Measurements from ENCODE around the gene FBXO24. TPM values are rescaled to one million over a fixed set of nuclear protein-coding genes. Genes with fewer than 3 reads are reported as not detected.

The FBXO24 gene
- total RNA-seq, 1 experiment from 2014 or later = 0.66 TPM

- Mint-ChIP-seq H3K4me3 (ENCODE audit: low read depth, unreplicated experiment) (no peak overlapping the region), H3K9me3 (ENCODE audit: low read depth, unreplicated experiment) (peaks cover 2% of the 10 kb centered on the region), H3K27ac (ENCODE audit: unreplicated experiment) (no peak overlapping the region), H3K36me3 (ENCODE audit: insufficient read depth, unreplicated experiment) (peaks cover 2% of the 10 kb centered on the region), H3K4me1 (ENCODE audit: low read depth, unreplicated experiment) (no peaks in the 10 kb centered on the region), H3K27me3 (ENCODE audit: unreplicated experiment) (peaks cover 39% of the 10 kb centered on the region)
- intact Hi-C loops (cut with micrococcal nuclease; ENCODE audit: unreplicated experiment) = no loop called here
- CTCF ChIA-PET = no interaction called here
- TF ChIP-seq, protein P1, sequence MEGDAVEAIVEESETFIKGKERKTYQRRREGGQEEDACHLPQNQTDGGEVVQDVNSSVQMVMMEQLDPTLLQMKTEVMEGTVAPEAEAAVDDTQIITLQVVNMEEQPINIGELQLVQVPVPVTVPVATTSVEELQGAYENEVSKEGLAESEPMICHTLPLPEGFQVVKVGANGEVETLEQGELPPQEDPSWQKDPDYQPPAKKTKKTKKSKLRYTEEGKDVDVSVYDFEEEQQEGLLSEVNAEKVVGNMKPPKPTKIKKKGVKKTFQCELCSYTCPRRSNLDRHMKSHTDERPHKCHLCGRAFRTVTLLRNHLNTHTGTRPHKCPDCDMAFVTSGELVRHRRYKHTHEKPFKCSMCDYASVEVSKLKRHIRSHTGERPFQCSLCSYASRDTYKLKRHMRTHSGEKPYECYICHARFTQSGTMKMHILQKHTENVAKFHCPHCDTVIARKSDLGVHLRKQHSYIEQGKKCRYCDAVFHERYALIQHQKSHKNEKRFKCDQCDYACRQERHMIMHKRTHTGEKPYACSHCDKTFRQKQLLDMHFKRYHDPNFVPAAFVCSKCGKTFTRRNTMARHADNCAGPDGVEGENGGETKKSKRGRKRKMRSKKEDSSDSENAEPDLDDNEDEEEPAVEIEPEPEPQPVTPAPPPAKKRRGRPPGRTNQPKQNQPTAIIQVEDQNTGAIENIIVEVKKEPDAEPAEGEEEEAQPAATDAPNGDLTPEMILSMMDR (IDR thresholded peaks at IDR 0.05; ENCODE audit: unreplicated experiment) = no peak
- no TSS peak for BruUV-seq (replicated peaks)
- DNase-seq = no peak
Observed at GRCh38 chr7:100591596-100591995, 5.5 kb downstream of the FBXO24 start.

GRCh38 chr7:100595188-100595587 lies 9.1 kb downstream of the FBXO24 start:
- BruUV-seq (replicated peaks) = no TSS peak
- intact Hi-C loops (cut with micrococcal nuclease; ENCODE audit: unreplicated experiment) = no loop called here
- Mint-ChIP-seq H3K27me3 (ENCODE audit: unreplicated experiment) (peaks cover 37% of the 10 kb centered on the region), H3K4me3 (ENCODE audit: low read depth, unreplicated experiment) (no peak overlapping the region), H3K9me3 (ENCODE audit: low read depth, unreplicated experiment) (peaks cover 2% of the 10 kb centered on the region), H3K4me1 (ENCODE audit: low read depth, unreplicated experiment) (no peaks in the 10 kb centered on the region), H3K27ac (ENCODE audit: unreplicated experiment) (no peak overlapping the region), H3K36me3 (ENCODE audit: insufficient read depth, unreplicated experiment) (no peaks in the 10 kb centered on the region)
- no peak for DNase-seq
- TF ChIP-seq, protein P1 (IDR thresholded peaks at IDR 0.05; ENCODE audit: unreplicated experiment) = no peak
- CTCF ChIA-PET = no interaction called here

DNA sequence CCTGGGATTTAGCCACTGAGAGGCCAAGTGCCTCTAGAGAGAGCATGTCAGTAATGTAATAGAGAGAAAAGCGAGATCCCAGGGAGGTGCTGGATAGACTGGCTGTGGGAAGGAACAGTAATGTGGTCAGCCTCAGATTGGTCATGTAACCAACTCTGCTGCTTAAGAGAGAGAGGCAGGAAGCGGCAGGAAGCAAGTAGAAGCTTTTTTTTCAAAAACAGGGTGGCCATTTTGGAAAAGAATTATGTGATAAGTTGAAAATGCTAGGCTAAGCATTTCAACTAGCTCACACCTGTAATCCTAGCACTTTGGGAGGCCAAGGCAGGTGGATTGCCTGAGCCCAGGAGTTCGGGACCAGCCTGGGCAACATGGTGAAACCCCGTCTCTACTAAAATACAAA lies 12.3 kb downstream of the FBXO24 start:
- Mint-ChIP-seq H3K27me3 (ENCODE audit: unreplicated experiment) (peaks cover 15% of the 10 kb centered on the region), H3K9me3 (ENCODE audit: low read depth, unreplicated experiment) (no peaks in the 10 kb centered on the region), H3K4me1 (ENCODE audit: low read depth, unreplicated experiment) (no peaks in the 10 kb centered on the region), H3K4me3 (ENCODE audit: low read depth, unreplicated experiment) (no peak overlapping the region), H3K36me3 (ENCODE audit: insufficient read depth, unreplicated experiment) (no peaks in the 10 kb centered on the region), H3K27ac (ENCODE audit: unreplicated experiment) (no peak overlapping the region)
- TF ChIP-seq, protein P1 (IDR thresholded peaks at IDR 0.05; ENCODE audit: unreplicated experiment) = no peak
- CTCF ChIA-PET = no interaction called here
- no TSS peak for BruUV-seq (replicated peaks)
- no peak for DNase-seq
- intact Hi-C loops (cut with micrococcal nuclease; ENCODE audit: unreplicated experiment) = no loop called here

DNA sequence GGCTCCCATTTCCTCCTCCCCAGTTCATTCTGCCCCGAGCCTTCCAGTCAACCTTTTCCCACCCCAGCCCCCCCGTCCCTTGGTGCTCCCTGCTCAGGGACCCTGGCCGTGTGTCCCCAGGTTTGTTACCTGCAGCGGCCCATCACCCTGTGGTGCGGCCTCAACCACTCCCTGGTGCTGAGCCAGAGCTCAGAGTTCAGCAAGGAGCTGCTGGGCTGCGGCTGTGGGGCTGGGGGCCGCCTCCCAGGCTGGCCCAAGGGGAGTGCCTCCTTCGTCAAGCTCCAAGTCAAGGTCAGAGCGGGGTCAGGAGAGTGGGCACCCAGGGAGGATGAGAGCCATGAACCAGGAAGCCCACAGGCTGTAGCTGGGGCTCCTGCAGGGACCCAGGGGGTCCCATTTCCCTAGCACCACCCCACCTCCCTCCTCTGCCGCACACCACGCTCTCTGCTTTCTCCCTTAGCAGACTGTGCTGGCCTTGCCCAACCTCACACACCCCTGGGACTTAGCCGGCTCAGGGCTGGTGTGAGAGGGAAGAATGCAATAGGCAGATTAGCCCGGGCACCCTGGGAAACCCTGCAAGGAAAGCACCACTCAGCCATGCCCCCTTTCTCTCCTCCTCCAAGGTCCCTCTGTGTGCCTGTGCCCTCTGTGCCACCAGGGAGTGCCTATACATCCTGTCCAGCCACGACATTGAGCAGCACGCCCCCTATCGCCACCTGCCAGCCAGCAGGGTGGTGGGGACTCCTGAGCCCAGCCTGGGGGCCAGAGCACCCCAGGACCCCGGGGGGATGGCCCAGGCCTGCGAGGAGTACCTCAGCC lies 14.0 kb downstream of the FBXO24 start:
- no peaks in the 10 kb centered on the region for H3K9me3 Mint-ChIP-seq (ENCODE audit: low read depth, unreplicated experiment)
- TF ChIP-seq, protein P1 (IDR thresholded peaks at IDR 0.05; ENCODE audit: unreplicated experiment) = no peak
- intact Hi-C loops (cut with micrococcal nuclease; ENCODE audit: unreplicated experiment) = no loop called here
- no TSS peak for BruUV-seq (replicated peaks)
- no peak overlapping the region for H3K4me3 Mint-ChIP-seq (ENCODE audit: low read depth, unreplicated experiment)
- DNase-seq = no peak
- no peak overlapping the region for H3K27ac Mint-ChIP-seq (ENCODE audit: unreplicated experiment)
- H3K36me3 Mint-ChIP-seq (ENCODE audit: insufficient read depth, unreplicated experiment) = peaks cover 7% of the 10 kb centered on the region
- H3K4me1 Mint-ChIP-seq (ENCODE audit: low read depth, unreplicated experiment) = no peaks in the 10 kb centered on the region
- peaks cover 15% of the 10 kb centered on the region for H3K27me3 Mint-ChIP-seq (ENCODE audit: unreplicated experiment)
- CTCF ChIA-PET = interaction anchor here (0.6 kb wide), 1 partner anchor 13 kb away, joined by 3 read pairs; no protein-coding TSS in a partner anchor

All from Calu3 (cell line).